GM12878 (cell line): ENCODE results near the gene ARMH1. TPM values are rescaled to one million over a fixed set of nuclear protein-coding genes. Genes with fewer than 3 reads are reported as not detected.

Source experiments
- ATAC-seq: fragments of 200-7000 bp; cut with Tn5 transposase; 3 replicates; pipeline ENCODE4 v1.9.1; 2020; ENCODE audit warnings: mild to moderate bottlenecking, moderate library complexity
- BruUV-seq: library from RNA; stranded (reverse); fragments of 400-500 nt; replicated peaks from 2 replicates; lab custom pipeline; 2021; lab: Mats Ljungman, UMichigan
- CTCF ChIA-PET: fragments of 300-600 bp; sonication (Branson Sonifier 250); formaldehyde crosslinking; extraction: SDS; loops from one replicate; lab custom pipeline; 2021; ENCODE audit warnings: inconsistent platforms; lab: Yijun Ruan, JAX
- POLR2A ChIA-PET: fragments of 350-600 bp; formaldehyde crosslinking; extraction: SDS; loops from one replicate; lab custom pipeline; 2021; ENCODE audit warnings: inconsistent platforms; lab: Charles Lee
- RAD21 ChIA-PET: fragments of 300-600 bp; sonication (Branson Sonifier 250); formaldehyde crosslinking; loops from one replicate; lab custom pipeline; 2023; ENCODE audit warnings: antibody characterized with exemption; ENCODE audit not compliant: unreplicated experiment; lab: Charles Lee
- SMC1A ChIA-PET: fragments of 300-600 bp; sonication (Branson Sonifier 250); formaldehyde crosslinking; loops from one replicate; lab custom pipeline; 2023; ENCODE audit not compliant: unreplicated experiment, uncharacterized antibody; lab: Charles Lee
- DNase-seq: peaks from one replicate; pipeline ENCODE4 v3.0.0-alpha.2; 2011; ENCODE audit warnings: low read depth, low spot score
- FAIRE-seq: peaks from 3 replicates; lab custom pipeline; 2011; peaks lifted over from hg19 to GRCh38; lab: Jason Lieb, UNC
- H2AFZ ChIP-seq: 2 replicates; pipeline ENCODE4 v1.6.0; 2011; ENCODE audit warnings: low read depth, low read length, control low read depth; ENCODE audit not compliant: control insufficient read depth
- H3K27ac ChIP-seq: 2 replicates; pipeline ENCODE4 v1.5.1; 2011; ENCODE audit warnings: control low read depth; ENCODE audit not compliant: control insufficient read depth, insufficient read depth
- H3K27me3 ChIP-seq, 2 experiments: replicated peaks in 1 of 2; 2 replicates each; pipeline versions ENCODE4 v1.6.0 to v1.6.1; 2011; ENCODE audit warnings: low read length in 1 of 2; ENCODE audit not compliant: control insufficient read depth in 2 of 2, insufficient read depth in 2 of 2
- H3K36me3 ChIP-seq, 2 experiments: 2 replicates each; pipeline ENCODE4 v1.5.1; 2011; ENCODE audit warnings: low read length in 1 of 2; ENCODE audit not compliant: control insufficient read depth in 2 of 2, insufficient read depth in 2 of 2
- H3K4me1 ChIP-seq: 2 replicates; pipeline ENCODE4 v1.6.1; 2011; ENCODE audit warnings: mild to moderate bottlenecking, low read length, moderate library complexity, mixed read lengths; ENCODE audit not compliant: control insufficient read depth, insufficient read depth
- H3K4me2 ChIP-seq: 2 replicates; pipeline ENCODE4 v1.6.0; 2011; ENCODE audit warnings: control low read depth; ENCODE audit not compliant: control insufficient read depth, insufficient read depth
- H3K4me3 ChIP-seq: fragments of 200-600 bp; sonication (generic); 2 replicates; pipeline ENCODE4 v1.5.1; 2016
- H3K79me2 ChIP-seq: 2 replicates; pipeline ENCODE4 v1.6.0; 2011; ENCODE audit warnings: low read length; ENCODE audit not compliant: control insufficient read depth, insufficient read depth
- H3K9ac ChIP-seq: 2 replicates; pipeline ENCODE4 v1.8.0; 2011; ENCODE audit warnings: low read length, control low read depth, mixed read lengths; ENCODE audit not compliant: control insufficient read depth, insufficient read depth
- H3K9me3 ChIP-seq: replicated peaks from 3 replicates; pipeline ENCODE4 v1.5.1; 2011; ENCODE audit warnings: mild to moderate bottlenecking, low read length; ENCODE audit not compliant: control insufficient read depth, insufficient read depth
- H4K20me1 ChIP-seq: 2 replicates; pipeline ENCODE4 v1.6.0; 2011; ENCODE audit not compliant: control insufficient read depth, insufficient read depth
- NKRF ChIP-seq: fragments of 450-650 bp; conservative IDR thresholded peaks from 2 replicates; pipeline ENCODE4 v1.6.1; 2017; ENCODE audit warnings: mild to moderate bottlenecking, moderate library complexity
- RAD51 ChIP-seq: fragments of 450-650 bp; IDR thresholded peaks from 2 replicates; pipeline ENCODE4 v1.6.1; 2016; ENCODE audit warnings: moderate library complexity, mild to moderate bottlenecking, inconsistent platforms
- SIN3A ChIP-seq: IDR thresholded peaks from 2 replicates; pipeline ENCODE4 v1.6.1; 2012; ENCODE audit warnings: low read depth, low read length, improper control_type of control experiment
- SRF ChIP-seq, 2 experiments: IDR thresholded peaks; 2 replicates each; pipeline ENCODE4 v1.6.1; 2011; ENCODE audit warnings: low read depth in 2 of 2, low read length in 2 of 2, mild to moderate bottlenecking in 1 of 2, moderate library complexity in 1 of 2
- USF1 ChIP-seq: IDR thresholded peaks from 2 replicates; pipeline ENCODE4 v1.6.1; 2011; ENCODE audit warnings: borderline replicate concordance, low read depth, mild to moderate bottlenecking, moderate library complexity, mixed read lengths, low read length; ENCODE audit not compliant: insufficient read depth; ENCODE audit errors: extremely low read length
- USF2 ChIP-seq: IDR thresholded peaks from 2 replicates; pipeline ENCODE4 v1.6.1; 2011; ENCODE audit warnings: low read depth, low read length, improper control_type of control experiment, borderline replicate concordance
- WGBS: methylation state at CpG from one replicate; pipeline ENCODE4 v1.1.6; 2016; ENCODE audit warnings: low lambda C conversion rate; ENCODE audit not compliant: insufficient replicate concordance, insufficient coverage; ENCODE audit errors: missing lambda C conversion rate; 5-methylcytosine and 5-hydroxymethylcytosine counted together
- in situ Hi-C: fragments of 300-500 bp; cut with MboI; formaldehyde crosslinking; loops from 9 replicates; pipeline ENCODE4 v1.14.3; 2018; ENCODE audit warnings: mixed read lengths
- intact Hi-C: fragments of 100-400 bp; cut with micrococcal nuclease; formaldehyde crosslinking; loops from one replicate; pipeline ENCODE4 v1.14.2; 2022; ENCODE audit not compliant: unreplicated experiment
- polyA plus RNA-seq, 11 experiments: library from polyadenylated mRNA; depleted of rRNA in 4 of 11; unstranded in 6 of 11; stranded (reverse) in 5 of 11; fragments of >200 nt; fragmentation: Nextera tagmentation in 4 of 11; fragmentation: Illumina TruSeq in 1 of 11; extraction: Ambion mirVana in 4 of 11; extraction: Trizol in 1 of 11; gene quantifications; 1 replicate in 1 of 11; 2 replicates in 10 of 11; pipeline versions ENCODE4 v1.2.1 to v1.2.3, GENCODE V29; 2011 to 2016; ENCODE audit warnings: inconsistent platforms in 2 of 11, missing spikeins in 2 of 11, low read depth in 1 of 11
- total RNA-seq, 4 experiments: library from RNA; depleted of rRNA in 3 of 4; stranded (reverse); fragments of >200 nt in 3 of 4; fragmentation: Illumina TruSeq in 1 of 4; extraction: Trizol in 1 of 4; gene quantifications; 2 replicates each; pipeline versions ENCODE4 v1.2.1 to v1.2.3, GENCODE V29; 2013 to 2021

The ARMH1 gene
- total and polyA plus RNA-seq, 10 of the 15 experiments (the other 5 are each of a cell fraction or from before 2014, with no cell fraction given) = 0.93 to 43.9 (median 8.2) TPM

- intact Hi-C loops = loop anchor here (2.0 kb wide), 1 partner anchor 41 kb away; no protein-coding TSS in a partner anchor
- Histone ChIP-seq H3K4me2 (peak overlapping the region; percentile 97), H3K9me3 (no peaks in the 10 kb centered on the region), H3K4me3 (peak overlapping the region; percentile 82), H3K27me3 (no peaks in the 10 kb centered on the region), H4K20me1 (no peaks in the 10 kb centered on the region), H3K4me1 (peaks cover 64% of the 10 kb centered on the region), H2AFZ (peak overlapping the region; percentile 86), H3K36me3 (no peaks in the 10 kb centered on the region; a peak in 1 of 4 replicates), H3K9ac (peak overlapping the region; percentile 50), H3K79me2 (peaks cover 8% of the 10 kb centered on the region), H3K27ac (peak overlapping the region; percentile 65)
- ChIA-PET POLR2A (interaction anchor here (0.5 to 5.3 kb wide), 12 partner anchors 8 to 1198 kb away, joined by 3 to 29 read pairs (median 4); no protein-coding TSS in a partner anchor), CTCF (interaction anchor here (1.0 to 3.5 kb wide), 11 partner anchors 11 to 57 kb away, joined by 3 to 27 read pairs (median 8); partner anchors contain the start of gene RNU5D-1), SMC1A (interaction anchor here (0.9 to 6.7 kb wide), 5 partner anchors 11 to 48 kb away, joined by 3 to 76 read pairs (median 12); no protein-coding TSS in a partner anchor), RAD21 (interaction anchor here (1.1 to 3.2 kb wide), 8 partner anchors 9 to 58 kb away, joined by 4 to 14 read pairs (median 7); no protein-coding TSS in a partner anchor)
- peak; percentile 40; the same call in 1 of the 2 replicates for TF ChIP-seq NKRF
- TF ChIP-seq RAD51 = peak; percentile 26; the same call in 1 of the 2 replicates
- no peak for TF ChIP-seq SRF (IDR thresholded peaks at IDR 0.05; ENCODE audit: low read depth in 2 of 2, low read length in 2 of 2)
- no peak for TF ChIP-seq USF2
- peak; percentile 11 for TF ChIP-seq USF1
- TF ChIP-seq SIN3A = 0 out of 2 replicates have a peak, but pooled peaks have one; percentile 1
- WGBS = under 1% methylated on average over 16 of the region's 16 CpGs
- TSS peak; percentile 82 for BruUV-seq
- no peak for FAIRE-seq
- DNase-seq = no peak
- in situ Hi-C loops = no loop called here
- peak; percentile 2 for ATAC-seq
Observed at GRCh38 chr1:44673675-44674112, 820 bp upstream of the ARMH1 start.
